Thyroid gland (tissue), 4 donors: ENCODE data around the gene SNW1.

Source experiments
- POLR2A ChIP-seq, 2 donors: fragments of 450-650 bp; IDR thresholded peaks; one replicate each; pipeline ENCODE4 v1.6.1; 2017; ENCODE audit warnings: antibody characterized with exemption in 2 of 2, mild to moderate bottlenecking in 2 of 2, moderate library complexity in 1 of 2
- TF ChIP-seq, protein P1 (sequence below), 6 experiments: fragments of 200-600 bp in 3 of 6; fragments of 450-650 bp in 3 of 6; sonication (generic) in 3 of 6; IDR thresholded peaks; one replicate each; pipeline ENCODE4 v1.5.1; 2016 to 2019; ENCODE audit warnings: antibody characterized with exemption in 6 of 6, mild to moderate bottlenecking in 2 of 6, inconsistent platforms in 1 of 6, moderate library complexity in 1 of 6

DNA sequence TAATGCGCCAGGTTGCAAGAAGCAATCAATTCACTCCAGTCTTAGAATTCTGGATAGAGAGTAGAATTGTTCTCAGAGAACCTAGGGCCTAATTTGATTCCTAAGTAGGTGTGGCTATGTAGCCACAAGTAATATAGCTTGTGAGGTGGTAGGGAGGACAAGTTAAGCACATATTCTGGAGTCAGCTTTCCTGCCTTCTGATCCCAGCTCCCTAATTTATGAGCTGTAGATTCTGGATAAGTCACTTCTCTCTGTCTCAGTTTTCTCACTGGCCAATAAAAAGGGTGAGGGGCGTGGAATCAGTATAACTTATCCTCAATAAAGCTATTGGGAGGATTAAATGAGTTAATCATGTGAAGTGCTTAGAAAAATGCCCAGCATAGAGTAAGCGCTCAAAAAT, 3.0 kb upstream of the SNW1 start:
- TF ChIP-seq, protein P1, sequence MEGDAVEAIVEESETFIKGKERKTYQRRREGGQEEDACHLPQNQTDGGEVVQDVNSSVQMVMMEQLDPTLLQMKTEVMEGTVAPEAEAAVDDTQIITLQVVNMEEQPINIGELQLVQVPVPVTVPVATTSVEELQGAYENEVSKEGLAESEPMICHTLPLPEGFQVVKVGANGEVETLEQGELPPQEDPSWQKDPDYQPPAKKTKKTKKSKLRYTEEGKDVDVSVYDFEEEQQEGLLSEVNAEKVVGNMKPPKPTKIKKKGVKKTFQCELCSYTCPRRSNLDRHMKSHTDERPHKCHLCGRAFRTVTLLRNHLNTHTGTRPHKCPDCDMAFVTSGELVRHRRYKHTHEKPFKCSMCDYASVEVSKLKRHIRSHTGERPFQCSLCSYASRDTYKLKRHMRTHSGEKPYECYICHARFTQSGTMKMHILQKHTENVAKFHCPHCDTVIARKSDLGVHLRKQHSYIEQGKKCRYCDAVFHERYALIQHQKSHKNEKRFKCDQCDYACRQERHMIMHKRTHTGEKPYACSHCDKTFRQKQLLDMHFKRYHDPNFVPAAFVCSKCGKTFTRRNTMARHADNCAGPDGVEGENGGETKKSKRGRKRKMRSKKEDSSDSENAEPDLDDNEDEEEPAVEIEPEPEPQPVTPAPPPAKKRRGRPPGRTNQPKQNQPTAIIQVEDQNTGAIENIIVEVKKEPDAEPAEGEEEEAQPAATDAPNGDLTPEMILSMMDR (IDR thresholded peaks at IDR 0.05) = no peak
- TF ChIP-seq POLR2A (IDR thresholded peaks at IDR 0.05) = no peak
